ENCODE data around the gene PDE8A. TPM values are rescaled to one million over a fixed set of nuclear protein-coding genes. Genes with fewer than 3 reads are reported as not detected.

Gene PDE8A
- total RNA-seq, 1 donor from 2014 or later: 11.4 TPM

- H3K36me3 Mint-ChIP-seq: peaks cover 4% of the 10 kb centered on the region
- no peak overlapping the region for H3K27ac ChIP-seq
- peaks cover 6% of the 10 kb centered on the region for H3K4me1 ChIP-seq
- no peaks in the 10 kb centered on the region for H3K9me3 ChIP-seq (ENCODE audit: low read depth)
- TF ChIP-seq EZH2phosphoT487 (IDR thresholded peaks at IDR 0.05): no peak
- TF ChIP-seq EZH2 (IDR thresholded peaks at IDR 0.05): no peak
- TF ChIP-seq CTCF (IDR thresholded peaks at IDR 0.05): no peak
- no peaks in the 10 kb centered on the region for H3K36me3 ChIP-seq
- DNase-seq (ENCODE audit: low spot score): no peak
- no peak overlapping the region for H3K4me2 ChIP-seq
- no peak overlapping the region for H2AFZ ChIP-seq (replicated peaks)
- no peak overlapping the region for H3K4me3 Mint-ChIP-seq
- no peaks in the 10 kb centered on the region for H3F3A ChIP-seq (ENCODE audit: low read depth)
- no peaks in the 10 kb centered on the region for H3K79me2 ChIP-seq (ENCODE audit: low read depth)
- H4K20me1 ChIP-seq (ENCODE audit: low read depth): no peaks in the 10 kb centered on the region
- no peaks in the 10 kb centered on the region for H3K27me3 ChIP-seq
- no peaks in the 10 kb centered on the region for H3K4me1 Mint-ChIP-seq
- H3K9ac ChIP-seq: no peak overlapping the region
- no peaks in the 10 kb centered on the region for H3K9me3 Mint-ChIP-seq
- H3K27me3 Mint-ChIP-seq (ENCODE audit: insufficient read depth, low read depth): peaks cover 2% of the 10 kb centered on the region
- no peak overlapping the region for H3K27ac Mint-ChIP-seq
- no peak overlapping the region for H3K4me3 ChIP-seq
Measured at GRCh38 chr15:85114886-85115285, 133.2 kb downstream of the PDE8A start.

GRCh38 chr15:85116066-85116465 lies 134.4 kb downstream of the PDE8A start:
- no peak overlapping the region for H3K27ac ChIP-seq
- TF ChIP-seq EZH2phosphoT487 (IDR thresholded peaks at IDR 0.05) (no peak), CTCF (IDR thresholded peaks at IDR 0.05) (no peak), EZH2 (IDR thresholded peaks at IDR 0.05) (no peak)
- Mint-ChIP-seq H3K4me3 (no peak overlapping the region), H3K36me3 (peaks cover 6% of the 10 kb centered on the region), H3K9me3 (no peaks in the 10 kb centered on the region), H3K27ac (no peak overlapping the region), H3K4me1 (no peaks in the 10 kb centered on the region), H3K27me3 (ENCODE audit: insufficient read depth, low read depth) (peaks cover 2% of the 10 kb centered on the region)
- H3K4me2 ChIP-seq: no peak overlapping the region
- no peaks in the 10 kb centered on the region for H4K20me1 ChIP-seq (ENCODE audit: low read depth)
- H3K4me1 ChIP-seq: peaks cover 6% of the 10 kb centered on the region
- no peaks in the 10 kb centered on the region for H3F3A ChIP-seq (ENCODE audit: low read depth)
- DNase-seq (ENCODE audit: low spot score): no peak
- no peak overlapping the region for H2AFZ ChIP-seq (replicated peaks)
- H3K4me3 ChIP-seq: no peak overlapping the region
- H3K9me3 ChIP-seq (ENCODE audit: low read depth): no peaks in the 10 kb centered on the region
- no peaks in the 10 kb centered on the region for H3K79me2 ChIP-seq (ENCODE audit: low read depth)
- H3K27me3 ChIP-seq: no peaks in the 10 kb centered on the region
- no peak overlapping the region for H3K9ac ChIP-seq
- H3K36me3 ChIP-seq: no peaks in the 10 kb centered on the region

- Mint-ChIP-seq H3K4me1 (no peaks in the 10 kb centered on the region), H3K9me3 (no peaks in the 10 kb centered on the region), H3K36me3 (peaks cover 6% of the 10 kb centered on the region), H3K27ac (no peak overlapping the region), H3K27me3 (ENCODE audit: insufficient read depth, low read depth) (peaks cover 2% of the 10 kb centered on the region), H3K4me3 (no peak overlapping the region)
- no peaks in the 10 kb centered on the region for H3K36me3 ChIP-seq
- no peak overlapping the region for H3K27ac ChIP-seq
- no peak overlapping the region for H3K4me2 ChIP-seq
- H3K27me3 ChIP-seq: no peaks in the 10 kb centered on the region
- peaks cover 6% of the 10 kb centered on the region for H3K4me1 ChIP-seq
- H4K20me1 ChIP-seq (ENCODE audit: low read depth): no peaks in the 10 kb centered on the region
- TF ChIP-seq EZH2 (IDR thresholded peaks at IDR 0.05): no peak
- TF ChIP-seq EZH2phosphoT487 (IDR thresholded peaks at IDR 0.05): no peak
- no peak for TF ChIP-seq CTCF (IDR thresholded peaks at IDR 0.05)
- H3K79me2 ChIP-seq (ENCODE audit: low read depth): no peaks in the 10 kb centered on the region
- no peak overlapping the region for H3K4me3 ChIP-seq
- no peak for DNase-seq (ENCODE audit: low spot score)
- H3F3A ChIP-seq (ENCODE audit: low read depth): no peaks in the 10 kb centered on the region
- no peaks in the 10 kb centered on the region for H3K9me3 ChIP-seq (ENCODE audit: low read depth)
- no peak overlapping the region for H2AFZ ChIP-seq (replicated peaks)
- no peak overlapping the region for H3K9ac ChIP-seq
Measured at GRCh38 chr15:85116494-85116893, 134.8 kb downstream of the PDE8A start.

All from neural progenitor cell (in vitro differentiated cells).